Stimulated activated CD4-positive, alpha-beta T cell treated with anti-CD3 and anti-CD28 coated beads, Interleukin-1b, Interleukin-23, amount 100 ng/mL, for 4 hours (primary cell): Measurements from ENCODE around the gene SEC24A.
A peak's percentile ranks its signal among the peaks of the same experiment; 100 is the strongest.
"Not testable (repeated sequence)": the region's sequence is repeated elsewhere in the genome, so short reads cannot be mapped to it uniquely, and the experiment has no call there.

Source experiments
- DNase-seq, 2 donors: peaks; one replicate each; pipeline ENCODE4 v3.0.0-alpha.2; 2020; ENCODE audit warnings: low read depth in 2 of 2

The SEC24A gene

DNA sequence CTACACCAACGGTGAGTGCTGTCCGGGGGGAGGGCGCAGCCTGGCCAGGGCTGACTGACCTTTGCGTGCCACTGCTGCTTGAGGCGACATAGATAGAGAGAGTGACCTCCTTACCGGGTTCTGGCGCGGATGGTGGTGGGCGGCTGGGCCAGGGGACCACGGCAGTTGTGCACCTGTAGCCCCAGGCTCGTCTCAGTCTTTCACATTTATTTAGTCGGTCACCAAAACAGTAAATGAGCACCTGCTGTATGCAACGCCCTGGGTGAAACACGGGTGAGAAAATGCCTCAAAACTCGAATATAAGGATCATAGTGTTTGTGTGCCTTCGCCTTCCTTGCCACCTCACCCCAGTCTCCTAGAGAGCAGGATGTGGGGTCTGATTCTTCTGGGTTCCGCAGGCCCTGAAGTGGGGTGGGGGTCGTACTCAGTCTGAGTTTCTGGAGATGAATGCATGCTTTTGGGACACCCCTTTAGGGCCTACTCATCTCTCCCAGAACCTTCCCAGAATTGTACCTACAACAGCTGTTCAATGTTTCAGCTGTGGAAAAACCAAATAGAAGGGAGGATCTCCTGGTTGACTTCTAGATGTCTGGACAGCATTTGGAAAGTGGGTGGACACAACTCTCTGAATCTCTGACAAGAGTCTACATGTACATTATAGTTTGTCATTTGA is 714 bp downstream of the SEC24A start:
- no peak for DNase-seq

DNA sequence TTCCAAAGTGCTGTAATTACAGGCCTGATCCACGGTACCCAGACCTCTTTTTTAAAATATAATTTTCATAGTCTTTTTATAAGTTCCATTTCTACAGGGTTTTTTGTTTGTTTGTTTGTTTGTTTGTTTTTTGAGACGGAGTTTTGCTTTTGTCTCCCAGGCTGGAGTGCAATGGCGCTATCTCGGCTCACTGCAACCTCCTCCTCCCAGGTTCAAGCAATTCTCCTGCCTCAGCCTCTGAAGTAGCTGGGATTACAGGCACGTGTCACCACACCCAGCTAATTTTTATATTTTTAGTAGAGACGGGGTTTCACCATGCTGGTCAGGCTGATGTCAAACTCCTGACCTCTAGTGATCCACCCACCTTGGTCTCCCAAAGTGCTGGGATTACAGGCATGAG is 2.1 kb downstream of the SEC24A start:
- not testable (repeated sequence) for DNase-seq

DNA sequence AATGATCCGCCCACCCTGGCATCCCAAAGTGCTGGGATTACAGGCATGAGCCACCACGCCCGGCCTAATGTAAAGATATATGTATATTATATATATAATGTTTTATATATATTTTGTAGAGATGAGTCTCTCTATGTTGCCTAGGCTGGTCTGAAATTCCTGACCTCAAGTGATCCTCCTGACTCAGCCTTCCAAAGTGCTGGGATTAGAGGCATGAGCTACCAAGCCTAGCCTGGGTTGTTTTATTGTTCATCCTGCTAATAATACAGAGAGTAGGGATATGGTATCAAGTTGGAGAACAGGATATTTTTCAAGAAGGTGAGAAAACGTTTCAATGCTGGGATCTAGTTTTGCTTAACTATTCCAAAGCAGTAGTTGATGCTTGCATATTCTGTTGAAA is 2.9 kb downstream of the SEC24A start:
- DNase-seq: no peak

DNA sequence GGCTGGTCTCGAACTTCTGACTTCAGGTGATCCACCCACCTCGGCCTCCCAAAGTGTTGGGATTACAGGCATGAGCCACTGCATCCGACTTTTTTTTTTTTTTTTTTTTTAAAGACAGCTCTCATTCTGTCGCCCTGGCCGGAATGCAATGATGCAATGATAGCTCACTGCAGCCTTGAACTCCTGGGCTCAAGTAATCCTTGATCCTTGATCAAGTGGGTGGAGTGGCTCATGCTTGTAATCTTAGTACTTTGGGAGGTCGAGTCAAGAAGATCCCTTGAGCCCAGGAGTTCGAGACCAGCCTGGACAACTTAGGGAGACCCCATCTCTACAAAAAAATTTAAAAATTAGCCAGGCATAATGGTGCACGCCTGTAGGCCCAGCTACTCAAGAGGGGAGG is 8.1 kb downstream of the SEC24A start:
- no peak for DNase-seq

DNA sequence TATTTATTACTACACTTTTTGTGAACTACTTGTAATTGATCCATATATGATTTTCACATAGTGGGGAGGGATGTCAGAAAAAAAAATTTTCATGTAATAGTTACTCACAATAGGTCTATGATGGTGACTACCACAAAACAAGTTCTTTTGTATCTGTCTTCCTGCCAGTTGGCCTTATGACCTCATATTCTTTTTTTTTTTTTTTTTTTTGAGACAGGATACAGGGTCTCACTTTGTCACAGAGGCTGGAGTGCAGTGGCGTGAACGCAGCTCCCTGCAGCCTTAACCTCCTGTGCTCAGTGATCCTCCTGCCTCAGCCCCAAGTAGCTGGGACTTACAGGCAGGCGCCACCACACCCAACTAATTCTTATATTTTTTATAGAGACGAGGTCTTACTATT is 10.9 kb downstream of the SEC24A start:
- DNase-seq: no peak

DNA sequence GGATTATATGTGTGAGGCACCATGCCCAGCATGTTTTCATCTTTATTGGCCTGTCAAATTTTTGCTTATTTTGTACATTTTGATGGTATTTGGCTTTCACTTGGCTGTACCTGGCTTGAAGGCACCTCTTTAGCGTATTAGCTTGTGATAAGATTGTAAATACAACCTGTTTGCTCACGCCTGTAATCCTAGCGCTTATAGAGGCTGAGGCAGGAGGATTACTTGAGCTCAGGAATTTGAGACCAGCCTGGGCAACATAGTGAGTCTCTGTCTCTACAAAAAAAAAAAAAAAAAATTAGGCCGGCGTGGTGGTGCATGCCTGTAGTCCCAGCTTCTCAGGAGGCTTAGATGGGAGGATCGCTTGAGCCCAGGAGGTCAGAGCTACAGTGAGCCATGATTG is 11.3 kb downstream of the SEC24A start:
- no peak for DNase-seq

DNA sequence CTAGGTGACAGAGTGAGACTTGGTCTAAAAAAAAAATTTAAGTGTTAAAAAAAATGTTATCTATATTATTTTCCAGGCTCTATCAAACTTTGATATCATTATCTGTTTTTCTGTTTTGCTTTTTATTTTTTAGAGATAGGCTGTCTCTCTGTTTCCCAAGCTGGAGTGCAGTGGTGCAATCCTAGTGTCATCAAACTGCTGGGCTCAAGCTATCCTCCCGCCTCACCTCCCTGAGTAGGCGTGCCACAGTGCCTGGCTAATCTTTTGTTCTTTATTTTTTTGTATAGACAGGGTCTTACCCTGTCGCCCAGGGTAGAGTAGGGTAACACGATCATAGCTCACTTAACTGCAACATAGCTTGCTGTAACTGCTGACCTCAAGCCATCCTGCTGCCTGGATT is 14.4 kb downstream of the SEC24A start:
- DNase-seq: no peak

DNA sequence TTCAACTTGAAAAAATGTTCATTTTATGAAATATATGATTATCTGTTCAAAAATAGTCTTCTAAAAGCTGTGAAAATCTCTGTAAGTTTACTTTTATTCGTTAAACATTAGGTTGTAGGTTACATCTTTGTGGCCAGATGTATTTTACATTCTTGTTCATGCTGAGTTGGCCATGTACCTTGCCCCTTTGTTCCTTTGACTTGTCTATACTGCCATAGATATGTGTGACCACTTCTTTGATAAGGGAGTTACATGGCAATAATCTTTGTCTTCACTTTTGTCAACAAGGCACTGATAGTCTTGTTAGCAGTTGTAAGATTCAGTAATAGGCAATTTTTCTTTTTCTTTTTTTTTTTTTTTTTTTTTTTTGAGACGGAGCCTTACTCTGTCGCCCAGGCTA is 15.9 kb downstream of the SEC24A start:
- no peak for DNase-seq

DNA sequence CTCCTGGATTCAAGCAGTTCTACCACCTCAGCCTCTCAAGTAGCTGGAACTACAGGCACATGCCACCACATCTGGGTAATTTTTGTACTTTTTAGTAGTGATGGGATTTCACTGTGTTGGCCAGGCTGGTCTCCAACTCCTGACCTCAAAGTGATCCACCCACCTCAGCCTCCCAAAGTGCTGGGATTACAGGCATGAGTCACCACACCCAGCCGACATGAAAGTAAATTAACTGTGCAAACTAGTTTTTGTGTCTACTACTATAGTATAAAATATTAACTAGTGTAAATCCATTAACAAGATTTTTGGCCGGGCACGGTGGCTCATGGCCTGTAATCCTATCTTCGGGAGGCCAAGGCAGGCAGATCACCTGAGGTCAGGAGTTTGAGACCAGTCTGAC is 25.0 kb downstream of the SEC24A start:
- not testable (repeated sequence) for DNase-seq

DNA sequence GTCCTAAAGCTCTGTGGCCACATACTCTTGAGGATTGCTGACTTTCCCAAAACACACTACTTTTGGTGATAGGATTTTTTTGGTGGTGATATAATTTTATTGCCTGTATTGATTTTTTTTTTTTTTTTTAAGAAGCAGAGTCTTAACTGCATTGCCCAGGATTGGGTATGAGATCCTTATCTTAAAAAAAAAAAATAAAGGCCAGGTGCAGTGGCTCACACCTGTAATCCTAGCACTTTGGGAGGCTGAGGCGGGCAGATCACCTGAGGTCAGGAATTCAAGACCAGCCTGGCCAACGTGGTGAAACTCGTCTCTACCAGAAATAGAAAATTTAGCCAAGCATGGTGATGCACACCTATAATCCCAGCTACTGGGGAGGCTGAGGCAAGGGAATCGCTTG is 28.8 kb downstream of the SEC24A start:
- not testable (repeated sequence) for DNase-seq

DNA sequence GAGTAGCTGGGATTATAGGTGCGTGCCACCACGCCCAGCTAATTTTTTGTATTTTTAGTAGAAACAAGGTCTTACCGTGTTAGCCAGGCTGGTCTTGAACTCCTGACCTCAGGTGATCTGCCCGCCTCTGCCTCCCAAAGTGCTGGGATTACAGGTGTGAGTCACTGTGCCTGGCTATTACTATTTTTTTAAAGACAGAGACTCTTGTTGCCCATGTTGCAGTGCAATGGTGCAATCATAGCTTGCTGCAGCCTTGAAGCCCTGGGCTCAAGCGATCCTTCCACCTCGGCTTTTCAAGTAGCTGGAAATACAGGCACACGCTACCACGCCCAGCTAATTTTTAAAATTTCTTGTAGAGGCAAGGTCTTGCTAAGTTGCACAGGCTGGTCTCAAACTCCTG is 41.6 kb downstream of the SEC24A start:
- DNase-seq: not testable (repeated sequence)

DNA sequence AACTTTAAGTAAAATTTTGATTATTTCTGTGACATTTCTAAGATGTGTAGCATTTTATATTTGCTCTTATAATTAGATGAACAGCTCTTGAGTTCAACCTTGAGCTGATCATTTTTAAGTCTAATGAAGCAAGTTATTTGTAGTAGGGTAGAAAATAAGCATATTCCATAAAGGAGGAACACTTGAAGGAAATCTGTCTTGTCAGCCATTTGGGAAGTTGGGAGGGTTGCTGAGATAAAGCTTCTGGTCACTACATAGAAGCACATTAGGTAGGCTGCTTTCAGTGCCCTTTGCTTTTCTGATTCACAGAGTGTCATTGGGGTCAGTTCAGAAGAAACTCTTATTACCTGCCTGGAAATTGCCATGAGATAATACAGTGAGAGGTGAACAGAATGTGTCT is 44.1 kb downstream of the SEC24A start:
- no peak for DNase-seq

DNA sequence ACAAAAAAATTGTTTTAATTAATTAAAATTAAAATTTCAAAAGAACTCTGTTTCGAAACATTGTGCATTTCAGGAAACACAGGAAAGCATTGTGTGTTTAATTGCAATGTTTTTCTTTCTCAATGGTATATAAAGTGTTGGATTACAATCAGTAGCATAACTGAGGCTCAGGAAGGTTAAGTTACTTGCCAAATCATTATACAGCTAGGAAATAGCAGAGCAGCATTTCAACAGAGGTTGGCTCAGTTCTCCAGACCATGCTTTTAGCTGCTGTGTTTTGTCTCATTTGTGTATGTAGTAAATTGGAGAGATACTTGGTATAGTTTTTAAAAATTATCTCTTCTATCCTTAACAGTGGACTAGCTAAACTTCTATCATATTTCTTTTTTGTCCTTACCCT is 59.7 kb downstream of the SEC24A start:
- DNase-seq: no peak

DNA sequence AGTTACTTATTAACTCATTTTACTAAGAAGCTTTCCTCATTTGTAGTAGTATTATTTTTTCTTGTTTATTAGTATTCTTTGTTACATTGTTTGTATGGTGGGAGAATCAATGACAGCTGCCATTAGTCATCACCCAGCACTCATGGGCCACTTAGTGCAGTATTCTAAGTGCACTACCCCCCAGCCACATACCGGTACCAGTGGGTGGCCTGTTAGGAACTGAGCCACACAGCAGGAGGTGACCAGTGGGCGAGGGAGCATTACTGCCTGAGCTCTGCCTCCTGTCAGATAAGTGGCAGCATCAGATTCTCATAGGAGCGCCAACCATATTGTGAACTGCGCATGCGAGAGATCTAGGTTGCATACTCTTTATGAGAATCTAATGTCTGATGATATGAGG is 65.5 kb downstream of the SEC24A start:
- DNase-seq: no peak

DNA sequence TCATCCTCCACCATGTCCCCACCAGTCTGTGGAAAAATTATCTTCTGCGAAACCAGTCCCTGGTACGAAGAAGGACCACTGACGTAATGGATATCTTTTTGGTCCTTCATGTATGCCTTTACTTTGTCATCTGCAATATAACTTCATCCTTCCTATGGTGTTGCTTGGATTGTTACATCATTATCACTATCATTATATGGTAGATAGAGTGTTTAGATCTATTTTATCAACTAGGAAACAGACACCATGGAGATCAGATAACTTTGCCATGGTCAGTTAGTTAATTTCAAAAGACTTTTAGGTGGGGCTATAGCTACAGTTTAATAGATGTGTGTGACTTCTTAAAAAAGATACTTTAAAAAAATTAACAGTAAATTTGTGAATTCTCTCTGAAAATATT is 66.0 kb downstream of the SEC24A start:
- no peak for DNase-seq

DNA sequence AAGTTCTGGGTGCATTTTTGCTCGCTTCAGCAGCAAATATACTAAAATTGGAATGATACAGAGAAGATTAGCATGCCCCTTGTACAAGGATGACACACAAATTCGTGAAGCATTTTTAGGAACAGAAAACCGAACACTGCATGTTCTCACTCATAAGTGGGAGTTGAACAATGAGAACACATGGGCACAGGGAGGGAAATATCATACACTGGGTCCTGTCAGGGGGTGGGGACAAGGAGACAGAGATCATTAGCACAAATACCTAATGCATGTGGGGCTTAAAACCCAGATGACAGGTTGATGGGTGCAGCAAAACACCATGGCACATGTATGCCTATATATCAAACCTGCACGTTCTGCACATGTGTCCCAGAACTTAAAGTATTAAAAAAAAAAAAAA is 66.9 kb downstream of the SEC24A start:
- DNase-seq: not testable (repeated sequence)

DNA sequence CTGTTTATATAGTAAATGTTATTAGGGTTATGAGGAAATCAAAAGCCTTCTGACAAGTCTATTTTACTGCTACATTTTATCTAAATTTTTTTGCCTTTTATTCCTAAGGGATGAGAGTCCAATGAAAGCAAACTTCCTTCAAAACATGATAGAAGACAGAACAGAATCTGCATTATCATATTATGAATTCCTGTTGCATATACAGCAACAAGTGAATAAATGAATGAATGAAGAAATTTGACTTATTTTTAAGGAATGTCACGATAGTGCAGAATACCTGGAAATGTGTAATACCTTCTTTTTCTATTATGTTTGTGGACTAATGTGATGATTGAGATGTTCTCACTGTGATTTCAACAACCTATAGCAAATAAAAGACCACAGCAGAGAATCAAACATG is 76.3 kb downstream of the SEC24A start:
- DNase-seq: no peak

DNA sequence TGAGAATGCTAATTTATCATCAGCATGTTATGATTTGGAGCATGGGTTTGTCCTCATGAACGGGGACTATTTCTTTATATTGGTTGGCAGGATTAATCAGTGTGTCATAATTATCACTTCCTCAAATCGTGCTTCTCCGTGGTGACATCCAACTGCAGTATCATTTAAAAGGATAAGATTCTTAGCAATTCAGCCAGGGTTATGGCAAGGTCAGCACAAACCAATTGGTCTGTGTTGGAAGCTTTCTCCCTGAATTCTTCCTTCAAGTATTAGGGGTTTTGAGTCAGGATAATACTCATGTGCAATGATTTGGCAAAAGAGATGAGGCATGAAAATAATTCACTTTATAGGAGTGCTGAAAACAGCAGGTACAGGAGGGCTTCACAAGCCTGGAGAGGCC is 84.2 kb downstream of the SEC24A start:
- no peak for DNase-seq

DNA sequence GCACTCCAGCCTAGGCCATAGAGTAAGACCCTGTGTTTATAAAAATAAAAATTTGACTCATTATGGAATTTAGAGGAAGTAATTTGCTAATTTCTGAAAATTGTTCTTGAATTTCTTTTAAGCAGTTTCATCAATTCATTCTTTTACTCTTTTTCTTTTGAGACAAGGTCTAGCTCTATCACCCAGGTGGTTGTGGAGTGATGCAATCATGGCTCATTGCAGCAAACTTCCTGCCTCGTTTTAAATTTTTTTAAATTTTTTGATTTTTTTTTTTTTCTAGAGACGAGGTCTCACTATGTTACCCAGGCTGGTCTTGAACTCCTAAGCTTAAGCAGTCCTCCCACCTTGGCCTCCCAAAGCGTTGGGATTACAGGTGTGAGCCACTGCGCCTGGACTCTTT is 86.7 kb downstream of the SEC24A start:
- no peak for DNase-seq

DNA sequence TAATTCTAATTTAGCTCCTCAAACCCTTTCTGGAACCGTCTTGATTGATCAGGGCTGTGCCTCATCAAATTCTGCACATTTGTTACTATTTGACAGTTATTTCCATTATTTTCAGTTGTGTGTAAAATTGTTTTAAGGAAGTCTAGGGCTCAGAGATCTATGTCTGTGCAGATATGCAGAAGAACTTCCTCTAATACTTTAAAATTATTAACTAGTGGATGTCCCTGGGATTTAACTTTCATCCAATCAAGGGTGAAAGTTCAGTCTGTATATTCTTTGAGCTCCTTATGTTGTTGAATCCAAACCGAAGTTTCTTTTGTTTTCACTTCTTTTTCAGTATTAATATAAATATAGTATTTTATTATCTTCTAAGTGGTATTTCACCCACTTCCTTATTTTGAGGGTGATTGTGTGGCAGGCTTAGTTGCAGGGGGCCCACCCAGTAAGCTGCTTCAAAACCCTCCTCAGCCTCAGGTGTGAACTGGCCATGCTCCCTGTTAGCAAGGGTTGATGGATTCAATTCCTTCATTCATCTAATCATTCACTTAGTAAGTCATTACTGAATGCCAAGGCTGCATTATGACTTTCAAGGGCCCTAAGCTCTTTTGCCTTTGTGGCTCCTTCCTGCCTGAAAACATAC is 87.7 kb downstream of the SEC24A start:
- no peak for DNase-seq

DNA sequence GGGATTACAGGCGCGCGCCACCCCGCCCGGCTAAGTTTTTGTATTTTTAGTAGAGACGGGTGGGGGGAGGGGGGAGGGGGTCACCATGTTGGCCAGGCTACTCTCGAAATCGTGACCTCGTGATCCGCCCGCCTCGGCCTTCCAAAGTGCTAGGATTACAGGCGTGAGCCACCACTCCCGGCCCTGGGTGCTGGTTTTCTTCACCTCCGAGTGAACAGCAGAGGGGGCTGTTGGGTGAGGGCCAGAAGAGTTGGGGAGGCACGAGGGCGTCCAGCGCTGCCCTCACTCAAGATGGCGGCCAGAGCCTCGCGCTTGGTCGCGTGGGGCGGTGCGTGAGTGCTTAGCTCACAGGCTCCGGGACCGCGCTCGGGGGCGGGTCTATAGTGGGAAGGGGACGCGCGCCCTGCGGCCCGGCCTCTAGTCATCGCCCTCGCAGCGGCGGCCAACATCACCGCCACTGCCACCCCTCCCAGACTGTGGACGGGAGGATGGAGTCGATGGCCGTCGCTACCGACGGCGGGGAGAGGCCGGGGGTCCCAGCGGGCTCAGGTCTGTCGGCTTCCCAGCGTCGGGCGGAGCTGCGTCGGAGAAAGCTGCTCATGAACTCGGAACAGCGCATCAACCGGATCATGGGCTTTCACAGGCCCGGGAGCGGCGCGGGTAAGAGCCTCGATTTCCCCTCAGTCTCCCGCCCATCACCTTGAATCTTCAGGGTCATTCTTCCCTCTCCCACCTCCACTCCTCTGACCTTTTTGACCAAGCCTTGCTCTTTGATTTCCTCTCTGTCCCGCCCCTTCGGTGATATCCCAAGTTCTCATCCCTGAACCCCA is 89.8 kb downstream of the SEC24A start, which contains the start of gene CAMLG:
Gene CAMLG, plus strand, starts transcription at position 416 of the 830 bp plus-strand sequence. Its CDS starts 73 bp downstream, at position 489.
- peak; percentile 95 for DNase-seq

DNA sequence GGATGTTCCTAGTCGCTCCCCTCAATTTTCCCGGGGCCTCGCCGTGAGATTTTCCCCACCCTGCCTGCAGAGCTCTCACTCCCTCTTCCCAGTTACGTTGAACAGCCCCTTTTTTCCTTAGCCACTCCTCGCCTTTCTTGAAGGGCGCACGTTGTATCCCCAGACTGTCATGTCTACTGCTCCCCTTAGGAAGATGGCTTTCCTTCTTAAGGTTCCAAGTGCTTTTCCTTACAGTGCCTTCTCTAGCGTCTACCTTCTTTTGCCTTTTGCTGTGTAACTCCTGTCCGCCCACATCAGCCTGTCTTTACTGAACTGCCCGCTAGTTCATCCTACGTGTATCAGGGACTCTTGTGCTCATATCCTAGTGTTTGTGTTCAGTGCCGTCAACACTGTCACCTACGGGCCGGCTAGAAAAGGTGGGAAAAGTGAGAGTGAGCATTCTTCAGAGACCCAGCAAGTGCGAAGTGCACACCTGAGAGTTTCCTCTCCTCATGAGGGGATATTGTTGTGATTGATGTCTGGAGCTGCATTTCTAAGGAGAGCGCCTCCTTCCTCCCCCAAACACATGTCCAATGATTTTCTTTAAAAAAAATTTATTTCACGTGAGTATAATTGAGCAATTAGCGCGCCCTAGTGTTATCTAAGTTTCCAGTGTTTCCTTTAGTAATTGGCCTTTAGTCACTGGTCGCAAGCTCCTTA is 90.5 kb downstream of the SEC24A start:
- no peak for DNase-seq
